SK-N-MC (cell line): ENCODE results near the gene OR2T34.
"Not testable (repeated sequence)": the region's sequence is repeated elsewhere in the genome, so short reads cannot be mapped to it uniquely, and the experiment has no call there.

Experiments
- EZH2 ChIP-seq: fragments of 200-600 bp; sonication (generic); IDR thresholded peaks from one replicate; pipeline ENCODE4 v1.6.1; 2017; ENCODE audit warnings: antibody characterized with exemption
- POLR2AphosphoS5 ChIP-seq: IDR thresholded peaks from 2 replicates; pipeline ENCODE4 v1.6.1; 2012; ENCODE audit warnings: mild to moderate bottlenecking, low read depth, low read length, borderline replicate concordance

DNA sequence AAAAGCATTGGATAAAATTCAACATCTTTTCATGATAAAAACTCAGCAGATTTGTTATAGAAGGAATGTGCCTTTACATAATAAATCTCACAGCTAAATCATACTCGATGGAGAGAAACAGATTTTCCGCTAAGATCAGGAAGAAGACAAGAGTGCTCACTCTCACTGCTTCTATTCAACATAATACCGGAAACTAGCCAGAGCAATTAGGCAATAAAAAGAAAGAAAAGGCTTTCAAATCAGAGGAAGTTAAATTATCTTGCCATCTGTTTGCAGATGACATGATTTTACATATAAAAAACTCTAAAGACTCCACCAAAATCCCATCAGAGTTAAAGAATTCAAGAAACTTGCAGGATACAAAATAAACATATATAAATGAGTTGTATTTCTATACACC lies 3.7 kb downstream of the OR2T34 start:
- TF ChIP-seq EZH2, POLR2AphosphoS5: not testable (repeated sequence)
